Smooth muscle cell (in vitro differentiated cells): ENCODE data around the gene MUC2. TPM values are rescaled to one million over a fixed set of nuclear protein-coding genes. Genes with fewer than 3 reads are reported as not detected.

Experiments used
- DNase-seq: peaks from one replicate; lab custom pipeline; 2025; ENCODE audit not compliant: unreplicated experiment; lab: John Stamatoyannopoulos, UW
- H2AFZ ChIP-seq: fragments of 200-600 bp; sonication (generic); 2 replicates; pipeline ENCODE4 v1.6.0; 2016; ENCODE audit warnings: antibody characterized with exemption, low read depth, mild to moderate bottlenecking
- H3F3A ChIP-seq: fragments of 200-600 bp; sonication (generic); 2 replicates; pipeline ENCODE4 v1.6.0; 2017; ENCODE audit warnings: antibody characterized with exemption, low read depth
- H3K27ac ChIP-seq: fragments of 200-600 bp; sonication (generic); 2 replicates; pipeline ENCODE4 v1.5.1; 2016; ENCODE audit warnings: low read depth, mild to moderate bottlenecking
- H3K27me3 ChIP-seq: fragments of 200-600 bp; sonication (generic); 2 replicates; pipeline ENCODE4 v1.6.1; 2016; ENCODE audit warnings: low read depth, mild to moderate bottlenecking
- H3K36me3 ChIP-seq: fragments of 200-600 bp; sonication (generic); 2 replicates; pipeline ENCODE4 v1.5.1; 2016; ENCODE audit warnings: low read depth
- H3K4me1 ChIP-seq: fragments of 200-600 bp; sonication (generic); 2 replicates; pipeline ENCODE4 v1.5.1; 2016; ENCODE audit warnings: low read depth
- H3K4me2 ChIP-seq: fragments of 200-600 bp; sonication (generic); 2 replicates; pipeline ENCODE4 v1.6.0; 2016; ENCODE audit warnings: mild to moderate bottlenecking
- H3K4me3 ChIP-seq: fragments of 200-600 bp; sonication (generic); 2 replicates; pipeline ENCODE4 v1.5.1; 2016; ENCODE audit warnings: mild to moderate bottlenecking
- H3K79me2 ChIP-seq: fragments of 200-600 bp; sonication (generic); 2 replicates; pipeline ENCODE4 v1.6.0; 2016; ENCODE audit warnings: low read depth, mild to moderate bottlenecking
- H3K9ac ChIP-seq: fragments of 200-600 bp; sonication (generic); 2 replicates; pipeline ENCODE4 v1.6.0; 2016; ENCODE audit warnings: low read depth
- H3K9me3 ChIP-seq: fragments of 200-600 bp; sonication (generic); replicated peaks from 2 replicates; pipeline ENCODE4 v1.5.1; 2016; ENCODE audit warnings: low read depth
- H4K20me1 ChIP-seq: fragments of 200-600 bp; sonication (generic); 2 replicates; pipeline ENCODE4 v1.6.0; 2016; ENCODE audit warnings: low read depth
- CTCF ChIP-seq: fragments of 200-600 bp; sonication (generic); IDR thresholded peaks from 2 replicates; pipeline ENCODE4 v1.5.1; 2017; ENCODE audit warnings: borderline replicate concordance, mild to moderate bottlenecking, antibody characterized with exemption; ENCODE audit not compliant: insufficient read depth, poor library complexity, severe bottlenecking
- WGBS: methylation state at CpG from one replicate; pipeline ENCODE4 v1.1.7; 2016; ENCODE audit warnings: low lambda C conversion rate; 5-methylcytosine and 5-hydroxymethylcytosine counted together
- polyA plus RNA-seq: library from polyadenylated mRNA; unstranded; fragments of >200 nt; fragmentation: Nextera tagmentation; extraction: Ambion mirVana; gene quantifications from 2 replicates; pipeline ENCODE4 v1.2.1, GENCODE V29; 2016
- total RNA-seq: library from RNA; depleted of rRNA; stranded (reverse); fragments of >200 nt; gene quantifications from 2 replicates; pipeline ENCODE4 v1.2.3, GENCODE V29; 2014

The MUC2 gene
- total and polyA plus RNA-seq, 2 experiments from 2014 or later: not detected

GRCh38 chr11:1116666-1117390 lies 42.2 kb downstream of the MUC2 start:
- H3K4me2 ChIP-seq: no peak overlapping the region
- H3F3A ChIP-seq: no peaks in the 10 kb centered on the region
- no peaks in the 10 kb centered on the region for H4K20me1 ChIP-seq
- no peak for TF ChIP-seq CTCF
- no peaks in the 10 kb centered on the region for H3K79me2 ChIP-seq
- DNase-seq: no peak
- no peak overlapping the region for H3K9ac ChIP-seq
- no peaks in the 10 kb centered on the region for H3K4me1 ChIP-seq
- no peak overlapping the region for H3K27ac ChIP-seq
- no peak overlapping the region for H3K4me3 ChIP-seq
- H3K27me3 ChIP-seq: no peaks in the 10 kb centered on the region
- H3K9me3 ChIP-seq: no peaks in the 10 kb centered on the region
- 83% methylated on average over 23 of the region's 23 CpGs for WGBS
- H2AFZ ChIP-seq: no peak overlapping the region
- no peaks in the 10 kb centered on the region for H3K36me3 ChIP-seq

GRCh38 chr11:1117992-1118391 lies 43.3 kb downstream of the MUC2 start:
- no peak for DNase-seq
- H3K27me3 ChIP-seq: no peaks in the 10 kb centered on the region
- no peaks in the 10 kb centered on the region for H3K4me1 ChIP-seq
- no peak overlapping the region for H2AFZ ChIP-seq
- H3F3A ChIP-seq: no peaks in the 10 kb centered on the region
- H3K79me2 ChIP-seq: no peaks in the 10 kb centered on the region
- no peak overlapping the region for H3K27ac ChIP-seq
- H3K4me2 ChIP-seq: no peak overlapping the region
- no peak overlapping the region for H3K4me3 ChIP-seq
- no peaks in the 10 kb centered on the region for H3K9me3 ChIP-seq
- no peaks in the 10 kb centered on the region for H4K20me1 ChIP-seq
- no peak for TF ChIP-seq CTCF
- WGBS: 76% methylated on average over 6 of the region's 6 CpGs
- H3K36me3 ChIP-seq: no peaks in the 10 kb centered on the region
- H3K9ac ChIP-seq: no peak overlapping the region

GRCh38 chr11:1118755-1119603 lies 44.3 kb downstream of the MUC2 start:
- no peaks in the 10 kb centered on the region for H3K79me2 ChIP-seq
- no peaks in the 10 kb centered on the region for H3K9me3 ChIP-seq
- TF ChIP-seq CTCF: no peak
- no peak overlapping the region for H3K4me2 ChIP-seq
- H3F3A ChIP-seq: no peaks in the 10 kb centered on the region
- no peaks in the 10 kb centered on the region for H3K27me3 ChIP-seq
- DNase-seq: no peak
- no peak overlapping the region for H3K9ac ChIP-seq
- H2AFZ ChIP-seq: no peak overlapping the region
- H3K36me3 ChIP-seq: no peaks in the 10 kb centered on the region
- H3K4me3 ChIP-seq: no peak overlapping the region
- 79% methylated on average over 21 of the region's 22 CpGs for WGBS
- H3K4me1 ChIP-seq: no peaks in the 10 kb centered on the region
- H4K20me1 ChIP-seq: no peaks in the 10 kb centered on the region
- H3K27ac ChIP-seq: no peak overlapping the region
